Right lobe of liver (tissue), 4 donors: Measurements from ENCODE around the gene TREH.
A peak's percentile ranks its signal among the peaks of the same experiment; 100 is the strongest.

Experiments
- CTCF ChIP-seq, 4 donors: fragments of 200-600 bp in 3 of 4; fragments of 450-650 bp in 1 of 4; IDR thresholded peaks; one replicate each; pipeline versions ENCODE4 v1.5.1 to v1.8.0; 2016 to 2022; ENCODE audit warnings: antibody characterized with exemption in 4 of 4, mild to moderate bottlenecking in 2 of 4
- POLR2A ChIP-seq: fragments of 450-650 bp; IDR thresholded peaks from one replicate; pipeline ENCODE4 v1.6.1; 2017; ENCODE audit warnings: antibody characterized with exemption, mild to moderate bottlenecking
- donor health status: DM: no; HTN: no; CAD: no.
- donor health status: DM: no; HTN: no; CAD: no.
- donor health status: DM: no; HTN: yes; CAD: no.

GRCh38 chr11:118610773-118611432 lies 68.5 kb downstream of the TREH start:
- TF ChIP-seq CTCF (IDR thresholded peaks at IDR 0.05) (peak; percentile 57 to 96 (median 91)), POLR2A (no peak)
